ENCODE results near the gene FAM181A. TPM values are rescaled to one million over a fixed set of nuclear protein-coding genes. Genes with fewer than 3 reads are reported as not detected.

Gene FAM181A
- polyA plus RNA-seq, 1 donor from 2014 or later, result 0.43 TPM

DNA sequence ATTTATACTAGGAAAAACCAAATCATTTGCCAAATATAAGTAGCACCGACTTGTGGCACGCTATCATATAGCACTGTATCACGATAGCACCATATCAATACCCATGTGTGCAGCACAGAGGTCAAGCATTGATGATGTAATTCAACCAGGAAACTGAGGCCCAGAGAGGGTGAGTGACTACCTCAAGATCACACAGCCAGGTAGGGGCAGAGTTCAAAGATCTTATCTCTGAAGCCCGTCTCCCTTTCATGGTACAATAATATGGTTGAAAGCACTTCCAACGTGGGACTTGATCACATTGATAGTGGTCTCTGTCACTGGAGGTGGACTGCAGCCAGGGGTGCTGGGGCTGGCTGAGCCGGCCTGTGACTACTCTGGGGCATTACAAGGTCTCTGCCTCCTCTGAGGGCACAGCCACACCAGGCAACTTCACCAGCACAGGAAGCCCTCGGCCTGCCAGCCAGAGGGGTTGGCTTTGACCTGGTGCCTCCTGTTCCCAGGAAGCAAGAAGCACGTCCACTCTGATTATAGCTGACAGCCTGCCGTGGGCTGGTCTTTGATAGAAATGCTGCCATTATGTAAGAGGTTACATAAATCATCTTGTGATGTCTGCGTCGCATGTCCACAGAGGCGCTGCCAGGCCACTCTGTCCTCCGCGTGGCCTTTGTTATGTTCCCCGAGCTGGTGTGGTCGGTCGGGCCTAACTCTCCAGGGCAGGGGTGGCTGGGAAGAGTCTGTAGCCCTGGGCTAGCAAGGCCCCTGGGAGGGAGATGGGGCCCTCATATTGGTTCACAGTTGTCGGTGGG, 5.9 kb upstream of the FAM181A start:
- H3K27me3 ChIP-seq (ENCODE audit: insufficient read depth, low read depth, low read length), result no peaks in the 10 kb centered on the region
- H2AFZ ChIP-seq (ENCODE audit: low read depth, low read length), result no peak overlapping the region
- TF ChIP-seq POLR2AphosphoS5 (IDR thresholded peaks at IDR 0.05) (no peak), EZH2 (IDR thresholded peaks at IDR 0.05; ENCODE audit: borderline replicate concordance, insufficient read depth, low read length, poor library complexity, severe bottlenecking) (no peak), MXI1 (conservative IDR thresholded peaks at IDR 0.05; ENCODE audit: poor library complexity, severe bottlenecking) (no peak), RAD21 (conservative IDR thresholded peaks at IDR 0.05) (no peak), SMC3 (conservative IDR thresholded peaks at IDR 0.05; ENCODE audit: poor library complexity) (no peak)
- TF ChIP-seq, protein P1, sequence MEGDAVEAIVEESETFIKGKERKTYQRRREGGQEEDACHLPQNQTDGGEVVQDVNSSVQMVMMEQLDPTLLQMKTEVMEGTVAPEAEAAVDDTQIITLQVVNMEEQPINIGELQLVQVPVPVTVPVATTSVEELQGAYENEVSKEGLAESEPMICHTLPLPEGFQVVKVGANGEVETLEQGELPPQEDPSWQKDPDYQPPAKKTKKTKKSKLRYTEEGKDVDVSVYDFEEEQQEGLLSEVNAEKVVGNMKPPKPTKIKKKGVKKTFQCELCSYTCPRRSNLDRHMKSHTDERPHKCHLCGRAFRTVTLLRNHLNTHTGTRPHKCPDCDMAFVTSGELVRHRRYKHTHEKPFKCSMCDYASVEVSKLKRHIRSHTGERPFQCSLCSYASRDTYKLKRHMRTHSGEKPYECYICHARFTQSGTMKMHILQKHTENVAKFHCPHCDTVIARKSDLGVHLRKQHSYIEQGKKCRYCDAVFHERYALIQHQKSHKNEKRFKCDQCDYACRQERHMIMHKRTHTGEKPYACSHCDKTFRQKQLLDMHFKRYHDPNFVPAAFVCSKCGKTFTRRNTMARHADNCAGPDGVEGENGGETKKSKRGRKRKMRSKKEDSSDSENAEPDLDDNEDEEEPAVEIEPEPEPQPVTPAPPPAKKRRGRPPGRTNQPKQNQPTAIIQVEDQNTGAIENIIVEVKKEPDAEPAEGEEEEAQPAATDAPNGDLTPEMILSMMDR (IDR thresholded peaks at IDR 0.05; ENCODE audit: poor library complexity, severe bottlenecking), result no peak
- no peaks in the 10 kb centered on the region for H3K36me3 ChIP-seq (ENCODE audit: insufficient read depth, low read length)
- H3K4me3 ChIP-seq (ENCODE audit: low read length), result no peak overlapping the region
- H3K9ac ChIP-seq (ENCODE audit: low read length), result no peak overlapping the region
- no peaks in the 10 kb centered on the region for H3K79me2 ChIP-seq (replicated peaks; ENCODE audit: insufficient read depth, low read length)
- no peak overlapping the region for H3K4me2 ChIP-seq (ENCODE audit: low read length)
- no peaks in the 10 kb centered on the region for H4K20me1 ChIP-seq (ENCODE audit: insufficient read depth)
- H3K27ac ChIP-seq (ENCODE audit: low read length), result peak overlapping the region; percentile 15
- no peaks in the 10 kb centered on the region for H3K9me3 ChIP-seq (ENCODE audit: low read length)
- H3K9me2 ChIP-seq (ENCODE audit: insufficient read depth, low read length), result no peaks in the 10 kb centered on the region
- no peaks in the 10 kb centered on the region for H3F3A ChIP-seq (ENCODE audit: insufficient read depth, low read length, poor library complexity, severe bottlenecking)

DNA sequence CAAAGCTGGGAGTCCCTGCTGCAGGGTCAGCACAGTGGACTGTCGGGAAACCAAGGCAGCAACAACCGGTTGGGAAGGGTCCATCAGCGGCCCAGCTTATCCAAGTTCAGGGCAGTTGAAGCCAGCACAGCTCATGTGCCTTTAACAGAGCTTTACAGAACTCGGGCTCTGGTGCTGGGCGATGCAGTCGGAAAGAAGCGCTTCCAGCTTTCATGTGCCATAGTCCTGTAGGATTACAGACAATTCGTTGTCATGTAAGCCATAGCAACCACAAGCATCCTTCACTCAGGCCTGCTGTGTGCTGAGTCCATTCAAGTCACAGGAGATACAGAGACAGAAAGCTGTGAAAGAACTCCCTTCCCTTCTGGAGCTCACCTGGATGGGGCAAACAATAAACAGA, 3.5 kb upstream of the FAM181A start:
- Histone ChIP-seq H4K20me1 (ENCODE audit: insufficient read depth) (no peaks in the 10 kb centered on the region), H3K36me3 (ENCODE audit: insufficient read depth, low read length) (no peaks in the 10 kb centered on the region), H3K27me3 (ENCODE audit: insufficient read depth, low read depth, low read length) (no peaks in the 10 kb centered on the region), H3K79me2 (replicated peaks; ENCODE audit: insufficient read depth, low read length) (no peaks in the 10 kb centered on the region), H3K4me3 (ENCODE audit: low read length) (no peak overlapping the region), H3K27ac (ENCODE audit: low read length) (no peak overlapping the region), H3K9me3 (ENCODE audit: low read length) (no peaks in the 10 kb centered on the region), H3F3A (ENCODE audit: insufficient read depth, low read length, poor library complexity, severe bottlenecking) (no peaks in the 10 kb centered on the region), H3K9ac (ENCODE audit: low read length) (no peak overlapping the region), H3K4me2 (ENCODE audit: low read length) (no peak overlapping the region), H2AFZ (ENCODE audit: low read depth, low read length) (no peak overlapping the region), H3K9me2 (ENCODE audit: insufficient read depth, low read length) (no peaks in the 10 kb centered on the region)
- TF ChIP-seq MXI1 (conservative IDR thresholded peaks at IDR 0.05; ENCODE audit: poor library complexity, severe bottlenecking) (peak; percentile 25), TAF1 (IDR thresholded peaks at IDR 0.05; ENCODE audit: low read depth) (no peak)

DNA sequence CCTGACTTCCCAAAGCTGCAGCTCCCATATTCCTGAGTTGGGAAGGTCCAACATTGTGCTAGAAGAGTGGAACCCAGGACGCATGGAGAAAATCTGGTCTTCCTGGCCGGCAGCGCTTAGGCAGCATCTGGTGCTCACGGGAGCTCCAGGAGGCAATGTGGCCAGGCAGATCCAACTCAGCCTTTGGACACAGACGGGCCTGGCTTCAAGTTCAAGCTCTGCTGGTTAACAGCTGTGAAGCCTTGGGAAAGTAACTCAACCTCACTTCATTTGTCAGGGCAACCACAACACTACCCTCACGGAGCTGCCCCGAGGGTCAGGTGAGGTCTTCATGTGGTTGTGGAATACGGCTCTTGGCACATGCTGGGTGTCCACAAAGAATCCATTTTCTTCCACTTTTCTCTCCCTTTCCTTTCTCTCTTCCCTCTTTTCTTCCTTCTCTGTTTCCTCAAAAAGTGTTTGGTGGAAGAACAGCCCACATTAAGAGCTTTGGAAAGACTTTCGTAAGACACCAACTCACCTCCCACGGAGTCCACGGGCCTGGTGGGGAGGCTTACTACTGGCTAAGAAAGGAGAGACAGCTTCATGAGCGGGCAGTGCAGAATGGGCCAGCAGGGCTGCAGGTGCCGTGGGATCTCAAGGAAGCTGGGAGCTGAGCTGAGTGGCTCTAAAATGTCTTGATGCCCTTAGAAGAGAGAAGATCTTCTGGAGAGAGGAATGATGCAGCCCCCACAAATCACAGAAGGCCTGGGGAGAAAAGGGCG, 2.4 kb upstream of the FAM181A start:
- H3K27ac ChIP-seq (ENCODE audit: low read length), result no peak overlapping the region
- H3F3A ChIP-seq (ENCODE audit: insufficient read depth, low read length, poor library complexity, severe bottlenecking), result no peaks in the 10 kb centered on the region
- TF ChIP-seq RAD21 (conservative IDR thresholded peaks at IDR 0.05) (no peak), EP300 (conservative IDR thresholded peaks at IDR 0.05; ENCODE audit: poor library complexity, severe bottlenecking) (no peak), EZH2 (IDR thresholded peaks at IDR 0.05; ENCODE audit: borderline replicate concordance, insufficient read depth, low read length, poor library complexity, severe bottlenecking) (no peak), SMC3 (conservative IDR thresholded peaks at IDR 0.05; ENCODE audit: poor library complexity) (no peak), TAF1 (IDR thresholded peaks at IDR 0.05; ENCODE audit: low read depth) (no peak), POLR2AphosphoS5 (IDR thresholded peaks at IDR 0.05) (no peak), MXI1 (conservative IDR thresholded peaks at IDR 0.05; ENCODE audit: poor library complexity, severe bottlenecking) (no peak)
- TF ChIP-seq, protein P2, sequence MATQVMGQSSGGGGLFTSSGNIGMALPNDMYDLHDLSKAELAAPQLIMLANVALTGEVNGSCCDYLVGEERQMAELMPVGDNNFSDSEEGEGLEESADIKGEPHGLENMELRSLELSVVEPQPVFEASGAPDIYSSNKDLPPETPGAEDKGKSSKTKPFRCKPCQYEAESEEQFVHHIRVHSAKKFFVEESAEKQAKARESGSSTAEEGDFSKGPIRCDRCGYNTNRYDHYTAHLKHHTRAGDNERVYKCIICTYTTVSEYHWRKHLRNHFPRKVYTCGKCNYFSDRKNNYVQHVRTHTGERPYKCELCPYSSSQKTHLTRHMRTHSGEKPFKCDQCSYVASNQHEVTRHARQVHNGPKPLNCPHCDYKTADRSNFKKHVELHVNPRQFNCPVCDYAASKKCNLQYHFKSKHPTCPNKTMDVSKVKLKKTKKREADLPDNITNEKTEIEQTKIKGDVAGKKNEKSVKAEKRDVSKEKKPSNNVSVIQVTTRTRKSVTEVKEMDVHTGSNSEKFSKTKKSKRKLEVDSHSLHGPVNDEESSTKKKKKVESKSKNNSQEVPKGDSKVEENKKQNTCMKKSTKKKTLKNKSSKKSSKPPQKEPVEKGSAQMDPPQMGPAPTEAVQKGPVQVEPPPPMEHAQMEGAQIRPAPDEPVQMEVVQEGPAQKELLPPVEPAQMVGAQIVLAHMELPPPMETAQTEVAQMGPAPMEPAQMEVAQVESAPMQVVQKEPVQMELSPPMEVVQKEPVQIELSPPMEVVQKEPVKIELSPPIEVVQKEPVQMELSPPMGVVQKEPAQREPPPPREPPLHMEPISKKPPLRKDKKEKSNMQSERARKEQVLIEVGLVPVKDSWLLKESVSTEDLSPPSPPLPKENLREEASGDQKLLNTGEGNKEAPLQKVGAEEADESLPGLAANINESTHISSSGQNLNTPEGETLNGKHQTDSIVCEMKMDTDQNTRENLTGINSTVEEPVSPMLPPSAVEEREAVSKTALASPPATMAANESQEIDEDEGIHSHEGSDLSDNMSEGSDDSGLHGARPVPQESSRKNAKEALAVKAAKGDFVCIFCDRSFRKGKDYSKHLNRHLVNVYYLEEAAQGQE (IDR thresholded peaks at IDR 0.05; ENCODE audit: borderline replicate concordance), result no peak
- TF ChIP-seq, protein P1 (IDR thresholded peaks at IDR 0.05; ENCODE audit: poor library complexity, severe bottlenecking), result no peak
- no peaks in the 10 kb centered on the region for H3K79me2 ChIP-seq (replicated peaks; ENCODE audit: insufficient read depth, low read length)
- H3K9ac ChIP-seq (ENCODE audit: low read length), result no peak overlapping the region
- no peaks in the 10 kb centered on the region for H3K36me3 ChIP-seq (ENCODE audit: insufficient read depth, low read length)
- H3K9me2 ChIP-seq (ENCODE audit: insufficient read depth, low read length), result no peaks in the 10 kb centered on the region
- H3K4me3 ChIP-seq (ENCODE audit: low read length), result no peak overlapping the region
- H2AFZ ChIP-seq (ENCODE audit: low read depth, low read length), result no peak overlapping the region
- H3K4me2 ChIP-seq (ENCODE audit: low read length), result no peak overlapping the region
- H3K9me3 ChIP-seq (ENCODE audit: low read length), result no peaks in the 10 kb centered on the region
- no peaks in the 10 kb centered on the region for H3K27me3 ChIP-seq (ENCODE audit: insufficient read depth, low read depth, low read length)
- no peaks in the 10 kb centered on the region for H4K20me1 ChIP-seq (ENCODE audit: insufficient read depth)
